GM12878 (cell line): ENCODE results near the gene MXRA7. TPM values are rescaled to one million over a fixed set of nuclear protein-coding genes. Genes with fewer than 3 reads are reported as not detected.

Experiments
- BCL11A ChIP-seq: IDR thresholded peaks from 2 replicates; pipeline ENCODE4 v1.6.1; 2011; ENCODE audit warnings: low read depth, low read length
- CHD2 ChIP-seq: IDR thresholded peaks from 2 replicates; pipeline ENCODE4 v1.6.1; 2011; ENCODE audit warnings: low read depth, low read length, improper control_type of control experiment, borderline replicate concordance
- ELK1 ChIP-seq: IDR thresholded peaks from 2 replicates; pipeline ENCODE4 v1.6.1; 2012; ENCODE audit warnings: low read depth, low read length, improper control_type of control experiment
- FOXM1 ChIP-seq: IDR thresholded peaks from 2 replicates; pipeline ENCODE4 v1.6.1; 2012; ENCODE audit warnings: low read depth, mild to moderate bottlenecking, inconsistent platforms, low read length, moderate library complexity
- GATAD2B ChIP-seq: fragments of 450-650 bp; conservative IDR thresholded peaks from 2 replicates; pipeline ENCODE4 v1.6.1; 2017; ENCODE audit warnings: low read depth, mild to moderate bottlenecking, moderate library complexity
- IKZF2 ChIP-seq, 2 experiments: fragments of 450-650 bp; IDR thresholded peaks; 2 replicates each; pipeline ENCODE4 v1.6.1; 2017; ENCODE audit warnings: mild to moderate bottlenecking in 2 of 2, moderate library complexity in 2 of 2
- KAT2A ChIP-seq: conservative IDR thresholded peaks from 2 replicates; pipeline ENCODE4 v1.6.1; 2011; ENCODE audit warnings: low read depth, low read length; ENCODE audit not compliant: control insufficient read depth
- MEF2A ChIP-seq: IDR thresholded peaks from 2 replicates; pipeline ENCODE4 v1.6.1; 2011; ENCODE audit warnings: low read depth, mild to moderate bottlenecking, low read length, moderate library complexity; ENCODE audit not compliant: insufficient read depth
- MTA2 ChIP-seq: fragments of 450-650 bp; IDR thresholded peaks from 2 replicates; pipeline ENCODE4 v1.6.1; 2016; ENCODE audit warnings: low read depth, mild to moderate bottlenecking, moderate library complexity
- POLR2AphosphoS2 ChIP-seq: IDR thresholded peaks from 2 replicates; pipeline ENCODE4 v1.6.1; 2011; ENCODE audit warnings: low read depth, mild to moderate bottlenecking, low read length, improper control_type of control experiment, moderate library complexity
- RB1 ChIP-seq: fragments of 450-650 bp; formaldehyde crosslinking; IDR thresholded peaks from 2 replicates; pipeline ENCODE4 v1.6.1; 2017; ENCODE audit warnings: mild to moderate bottlenecking, borderline replicate concordance
- SIX5 ChIP-seq: IDR thresholded peaks from 2 replicates; pipeline ENCODE4 v1.6.1; 2011; ENCODE audit warnings: mild to moderate bottlenecking, low read depth, low read length, moderate library complexity; ENCODE audit not compliant: severe bottlenecking
- SMAD5 ChIP-seq: IDR thresholded peaks from 2 replicates; pipeline ENCODE4 v1.6.1; 2016; ENCODE audit warnings: antibody characterized with exemption, low read depth
- TBL1XR1 ChIP-seq: IDR thresholded peaks from 2 replicates; pipeline ENCODE4 v1.6.1; 2012; ENCODE audit warnings: low read depth, low read length, improper control_type of control experiment
- TCF3 ChIP-seq: IDR thresholded peaks from 2 replicates; pipeline ENCODE4 v1.6.1; 2012; ENCODE audit warnings: low read depth, mild to moderate bottlenecking, low read length, borderline replicate concordance; ENCODE audit not compliant: insufficient read depth
- polyA plus RNA-seq, 11 experiments: library from polyadenylated mRNA; depleted of rRNA in 4 of 11; unstranded in 6 of 11; stranded (reverse) in 5 of 11; fragments of >200 nt; fragmentation: Nextera tagmentation in 4 of 11; fragmentation: Illumina TruSeq in 1 of 11; extraction: Ambion mirVana in 4 of 11; extraction: Trizol in 1 of 11; gene quantifications; 1 replicate in 1 of 11; 2 replicates in 10 of 11; pipeline versions ENCODE4 v1.2.1 to v1.2.3, GENCODE V29; 2011 to 2016; ENCODE audit warnings: inconsistent platforms in 2 of 11, missing spikeins in 2 of 11, low read depth in 1 of 11
- total RNA-seq, 4 experiments: library from RNA; depleted of rRNA in 3 of 4; stranded (reverse); fragments of >200 nt in 3 of 4; fragmentation: Illumina TruSeq in 1 of 4; extraction: Trizol in 1 of 4; gene quantifications; 2 replicates each; pipeline versions ENCODE4 v1.2.1 to v1.2.3, GENCODE V29; 2013 to 2021
- TF ChIP-seq, protein P1 (sequence below): IDR thresholded peaks from 2 replicates; pipeline ENCODE4 v1.6.1; 2012; ENCODE audit warnings: low read depth, low read length, improper control_type of control experiment
- TF ChIP-seq, protein P2 (sequence below), 3 experiments: IDR thresholded peaks in 2 of 3; conservative IDR thresholded peaks in 1 of 3; 2 replicates each; pipeline ENCODE4 v1.5.1; 2011; ENCODE audit warnings: low read depth in 3 of 3, low read length in 3 of 3, mild to moderate bottlenecking in 3 of 3, control low read depth in 2 of 3, moderate library complexity in 2 of 3, inconsistent platforms in 1 of 3, mixed read lengths in 1 of 3; ENCODE audit not compliant: control insufficient read depth in 2 of 3, insufficient read depth in 1 of 3; ENCODE audit errors: extremely low read depth in 1 of 3
- TF ChIP-seq, protein P3 (sequence below): fragments of 450-650 bp; IDR thresholded peaks from 2 replicates; pipeline ENCODE4 v1.6.1; 2018; ENCODE audit warnings: borderline replicate concordance, mild to moderate bottlenecking; ENCODE audit not compliant: partially characterized antibody
- TF ChIP-seq, protein P4 (sequence below): fragments of 450-650 bp; IDR thresholded peaks from 2 replicates; pipeline ENCODE4 v1.6.1; 2016; ENCODE audit warnings: mild to moderate bottlenecking, moderate library complexity, borderline replicate concordance

Gene MXRA7
- total and polyA plus RNA-seq, 10 of the 15 experiments (the other 5 are each of a cell fraction or from before 2014, with no cell fraction given), result 0.03 to 2.0 (median 0.33) TPM

DNA sequence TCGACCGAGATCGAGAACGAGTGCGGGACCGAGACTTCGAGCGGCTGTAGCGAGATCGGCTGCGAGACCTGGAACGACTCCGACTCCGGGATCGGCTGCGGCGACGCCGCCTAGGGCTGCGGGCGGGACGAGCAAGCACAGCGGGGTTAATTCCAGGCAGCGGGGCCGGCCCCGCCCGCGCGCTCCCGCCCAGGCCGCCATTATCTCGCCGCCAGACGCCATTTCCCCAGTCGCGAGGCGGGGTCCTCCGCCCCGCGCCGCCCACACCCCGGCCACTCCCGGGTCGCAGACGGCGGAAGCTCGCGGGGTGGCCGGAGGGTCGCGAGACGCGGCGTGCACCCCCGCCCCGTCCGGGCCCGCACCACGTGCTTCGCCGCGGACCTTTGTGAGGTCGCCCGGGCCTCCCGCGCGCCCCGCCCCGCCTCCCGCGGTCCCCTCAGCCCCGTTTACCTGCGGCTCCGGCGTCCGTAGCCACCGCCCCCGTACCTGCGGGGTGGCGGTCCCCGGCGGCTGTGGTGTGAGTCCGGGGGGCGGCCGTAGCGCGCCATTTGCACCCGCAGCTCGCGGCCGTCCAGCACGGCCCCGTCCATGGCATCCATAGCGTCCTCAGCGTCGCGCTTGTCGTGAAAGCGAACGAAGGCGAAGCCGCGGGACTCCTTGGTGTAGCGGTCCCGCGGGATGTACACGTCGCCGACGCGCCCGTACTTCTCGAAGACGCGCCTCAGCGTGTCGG, 25.8 kb upstream of the MXRA7 start (continued):
- no peak for TF ChIP-seq FOXM1
- TF ChIP-seq, protein P1, sequence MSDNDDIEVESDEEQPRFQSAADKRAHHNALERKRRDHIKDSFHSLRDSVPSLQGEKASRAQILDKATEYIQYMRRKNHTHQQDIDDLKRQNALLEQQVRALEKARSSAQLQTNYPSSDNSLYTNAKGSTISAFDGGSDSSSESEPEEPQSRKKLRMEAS, result no peak; the same call in 1 of the 2 replicates
- no peak for TF ChIP-seq BCL11A
- TF ChIP-seq, protein P2, sequence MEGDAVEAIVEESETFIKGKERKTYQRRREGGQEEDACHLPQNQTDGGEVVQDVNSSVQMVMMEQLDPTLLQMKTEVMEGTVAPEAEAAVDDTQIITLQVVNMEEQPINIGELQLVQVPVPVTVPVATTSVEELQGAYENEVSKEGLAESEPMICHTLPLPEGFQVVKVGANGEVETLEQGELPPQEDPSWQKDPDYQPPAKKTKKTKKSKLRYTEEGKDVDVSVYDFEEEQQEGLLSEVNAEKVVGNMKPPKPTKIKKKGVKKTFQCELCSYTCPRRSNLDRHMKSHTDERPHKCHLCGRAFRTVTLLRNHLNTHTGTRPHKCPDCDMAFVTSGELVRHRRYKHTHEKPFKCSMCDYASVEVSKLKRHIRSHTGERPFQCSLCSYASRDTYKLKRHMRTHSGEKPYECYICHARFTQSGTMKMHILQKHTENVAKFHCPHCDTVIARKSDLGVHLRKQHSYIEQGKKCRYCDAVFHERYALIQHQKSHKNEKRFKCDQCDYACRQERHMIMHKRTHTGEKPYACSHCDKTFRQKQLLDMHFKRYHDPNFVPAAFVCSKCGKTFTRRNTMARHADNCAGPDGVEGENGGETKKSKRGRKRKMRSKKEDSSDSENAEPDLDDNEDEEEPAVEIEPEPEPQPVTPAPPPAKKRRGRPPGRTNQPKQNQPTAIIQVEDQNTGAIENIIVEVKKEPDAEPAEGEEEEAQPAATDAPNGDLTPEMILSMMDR (IDR thresholded peaks at IDR 0.05 in 2 of 3, conservative IDR thresholded peaks at IDR 0.05 in 1 of 3; ENCODE audit: control insufficient read depth in 2 of 3, extremely low read depth in 1 of 3, insufficient read depth in 1 of 3, low read depth in 3 of 3, low read length in 3 of 3), result peak in 1 of 3 experiments; percentile 23; a peak in 1 of 6 replicates
- no peak for TF ChIP-seq SIX5
- no peak for TF ChIP-seq KAT2A
- TF ChIP-seq TCF3, result 0 out of 2 replicates have a peak, but pooled peaks have one; percentile 13
- TF ChIP-seq MTA2, result no peak
- TF ChIP-seq GATAD2B, result peak; percentile 37; the same call in 1 of the 2 replicates
- TF ChIP-seq TBL1XR1, result no peak
- TF ChIP-seq POLR2AphosphoS2, result no peak
- TF ChIP-seq, protein P3, sequence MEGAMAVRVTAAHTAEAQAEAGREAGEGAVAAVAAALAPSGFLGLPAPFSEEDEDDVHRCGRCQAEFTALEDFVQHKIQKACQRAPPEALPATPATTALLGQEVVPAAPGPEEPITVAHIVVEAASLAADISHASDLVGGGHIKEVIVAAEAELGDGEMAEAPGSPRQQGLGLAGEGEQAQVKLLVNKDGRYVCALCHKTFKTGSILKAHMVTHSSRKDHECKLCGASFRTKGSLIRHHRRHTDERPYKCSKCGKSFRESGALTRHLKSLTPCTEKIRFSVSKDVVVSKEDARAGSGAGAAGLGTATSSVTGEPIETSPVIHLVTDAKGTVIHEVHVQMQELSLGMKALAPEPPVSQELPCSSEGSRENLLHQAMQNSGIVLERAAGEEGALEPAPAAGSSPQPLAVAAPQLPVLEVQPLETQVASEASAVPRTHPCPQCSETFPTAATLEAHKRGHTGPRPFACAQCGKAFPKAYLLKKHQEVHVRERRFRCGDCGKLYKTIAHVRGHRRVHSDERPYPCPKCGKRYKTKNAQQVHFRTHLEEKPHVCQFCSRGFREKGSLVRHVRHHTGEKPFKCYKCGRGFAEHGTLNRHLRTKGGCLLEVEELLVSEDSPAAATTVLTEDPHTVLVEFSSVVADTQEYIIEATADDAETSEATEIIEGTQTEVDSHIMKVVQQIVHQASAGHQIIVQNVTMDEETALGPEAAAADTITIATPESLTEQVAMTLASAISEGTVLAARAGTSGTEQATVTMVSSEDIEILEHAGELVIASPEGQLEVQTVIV, result no peak
- no peak for TF ChIP-seq RB1
- TF ChIP-seq MEF2A, result no peak
- TF ChIP-seq, protein P4, sequence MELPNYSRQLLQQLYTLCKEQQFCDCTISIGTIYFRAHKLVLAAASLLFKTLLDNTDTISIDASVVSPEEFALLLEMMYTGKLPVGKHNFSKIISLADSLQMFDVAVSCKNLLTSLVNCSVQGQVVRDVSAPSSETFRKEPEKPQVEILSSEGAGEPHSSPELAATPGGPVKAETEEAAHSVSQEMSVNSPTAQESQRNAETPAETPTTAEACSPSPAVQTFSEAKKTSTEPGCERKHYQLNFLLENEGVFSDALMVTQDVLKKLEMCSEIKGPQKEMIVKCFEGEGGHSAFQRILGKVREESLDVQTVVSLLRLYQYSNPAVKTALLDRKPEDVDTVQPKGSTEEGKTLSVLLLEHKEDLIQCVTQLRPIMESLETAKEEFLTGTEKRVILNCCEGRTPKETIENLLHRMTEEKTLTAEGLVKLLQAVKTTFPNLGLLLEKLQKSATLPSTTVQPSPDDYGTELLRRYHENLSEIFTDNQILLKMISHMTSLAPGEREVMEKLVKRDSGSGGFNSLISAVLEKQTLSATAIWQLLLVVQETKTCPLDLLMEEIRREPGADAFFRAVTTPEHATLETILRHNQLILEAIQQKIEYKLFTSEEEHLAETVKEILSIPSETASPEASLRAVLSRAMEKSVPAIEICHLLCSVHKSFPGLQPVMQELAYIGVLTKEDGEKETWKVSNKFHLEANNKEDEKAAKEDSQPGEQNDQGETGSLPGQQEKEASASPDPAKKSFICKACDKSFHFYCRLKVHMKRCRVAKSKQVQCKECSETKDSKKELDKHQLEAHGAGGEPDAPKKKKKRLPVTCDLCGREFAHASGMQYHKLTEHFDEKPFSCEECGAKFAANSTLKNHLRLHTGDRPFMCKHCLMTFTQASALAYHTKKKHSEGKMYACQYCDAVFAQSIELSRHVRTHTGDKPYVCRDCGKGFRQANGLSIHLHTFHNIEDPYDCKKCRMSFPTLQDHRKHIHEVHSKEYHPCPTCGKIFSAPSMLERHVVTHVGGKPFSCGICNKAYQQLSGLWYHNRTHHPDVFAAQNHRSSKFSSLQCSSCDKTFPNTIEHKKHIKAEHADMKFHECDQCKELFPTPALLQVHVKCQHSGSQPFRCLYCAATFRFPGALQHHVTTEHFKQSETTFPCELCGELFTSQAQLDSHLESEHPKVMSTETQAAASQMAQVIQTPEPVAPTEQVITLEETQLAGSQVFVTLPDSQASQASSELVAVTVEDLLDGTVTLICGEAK, result no peak
- TF ChIP-seq CHD2, result no peak
- no peak for TF ChIP-seq ELK1
- TF ChIP-seq IKZF2 (IDR thresholded peaks at IDR 0.05), result no peak
- no peak for TF ChIP-seq SMAD5
